ENCODE data around the gene ASB10. TPM values are rescaled to one million over a fixed set of nuclear protein-coding genes. Genes with fewer than 3 reads are reported as not detected.

The ASB10 gene
- total RNA-seq, 4 donors from 2014 or later = not detected

GRCh38 chr7:151232091-151232916 is 45.3 kb upstream of the ASB10 start, which contains the start of gene CHPF2:
CHPF2 (plus strand) TSS chr7:151232483; CDS start chr7:151234012, 1,529 bp downstream.
- DNase-seq (ENCODE audit: low spot score) (peak; percentile 67), ATAC-seq (ENCODE audit: low FRiP score) (peak; percentile 92)
- TF ChIP-seq, protein P1, sequence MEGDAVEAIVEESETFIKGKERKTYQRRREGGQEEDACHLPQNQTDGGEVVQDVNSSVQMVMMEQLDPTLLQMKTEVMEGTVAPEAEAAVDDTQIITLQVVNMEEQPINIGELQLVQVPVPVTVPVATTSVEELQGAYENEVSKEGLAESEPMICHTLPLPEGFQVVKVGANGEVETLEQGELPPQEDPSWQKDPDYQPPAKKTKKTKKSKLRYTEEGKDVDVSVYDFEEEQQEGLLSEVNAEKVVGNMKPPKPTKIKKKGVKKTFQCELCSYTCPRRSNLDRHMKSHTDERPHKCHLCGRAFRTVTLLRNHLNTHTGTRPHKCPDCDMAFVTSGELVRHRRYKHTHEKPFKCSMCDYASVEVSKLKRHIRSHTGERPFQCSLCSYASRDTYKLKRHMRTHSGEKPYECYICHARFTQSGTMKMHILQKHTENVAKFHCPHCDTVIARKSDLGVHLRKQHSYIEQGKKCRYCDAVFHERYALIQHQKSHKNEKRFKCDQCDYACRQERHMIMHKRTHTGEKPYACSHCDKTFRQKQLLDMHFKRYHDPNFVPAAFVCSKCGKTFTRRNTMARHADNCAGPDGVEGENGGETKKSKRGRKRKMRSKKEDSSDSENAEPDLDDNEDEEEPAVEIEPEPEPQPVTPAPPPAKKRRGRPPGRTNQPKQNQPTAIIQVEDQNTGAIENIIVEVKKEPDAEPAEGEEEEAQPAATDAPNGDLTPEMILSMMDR (IDR thresholded peaks at IDR 0.05) = no peak

GRCh38 chr7:151231080-151231479 is 44.0 kb upstream of the ASB10 start:
- TF ChIP-seq, protein P1 (IDR thresholded peaks at IDR 0.05) = no peak
- no peak for ATAC-seq (ENCODE audit: low FRiP score)
- no peak for DNase-seq (ENCODE audit: low spot score)

DNA sequence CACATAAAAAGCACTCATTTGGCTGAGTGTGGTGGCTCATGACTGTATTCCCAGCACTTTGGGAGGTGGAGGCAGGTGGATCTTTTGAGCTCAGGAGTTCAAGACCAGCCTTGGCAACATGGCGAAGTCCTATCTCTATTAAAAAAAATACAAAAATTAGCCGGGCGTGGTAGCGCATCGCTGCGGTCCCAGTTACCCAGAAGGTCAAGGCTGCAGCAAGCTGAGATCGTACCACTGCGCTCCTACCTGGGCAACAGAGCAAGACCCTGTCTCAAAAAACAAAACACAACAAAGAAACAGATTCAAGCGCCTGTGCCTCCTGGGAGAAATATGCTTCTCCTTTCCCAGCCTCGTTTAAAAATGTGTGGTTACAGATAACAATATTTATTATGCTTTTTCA is 42.2 kb upstream of the ASB10 start:
- TF ChIP-seq, protein P1 (IDR thresholded peaks at IDR 0.05) = no peak
- ATAC-seq (ENCODE audit: low FRiP score) = no peak
- no peak for DNase-seq (ENCODE audit: low spot score)

DNA sequence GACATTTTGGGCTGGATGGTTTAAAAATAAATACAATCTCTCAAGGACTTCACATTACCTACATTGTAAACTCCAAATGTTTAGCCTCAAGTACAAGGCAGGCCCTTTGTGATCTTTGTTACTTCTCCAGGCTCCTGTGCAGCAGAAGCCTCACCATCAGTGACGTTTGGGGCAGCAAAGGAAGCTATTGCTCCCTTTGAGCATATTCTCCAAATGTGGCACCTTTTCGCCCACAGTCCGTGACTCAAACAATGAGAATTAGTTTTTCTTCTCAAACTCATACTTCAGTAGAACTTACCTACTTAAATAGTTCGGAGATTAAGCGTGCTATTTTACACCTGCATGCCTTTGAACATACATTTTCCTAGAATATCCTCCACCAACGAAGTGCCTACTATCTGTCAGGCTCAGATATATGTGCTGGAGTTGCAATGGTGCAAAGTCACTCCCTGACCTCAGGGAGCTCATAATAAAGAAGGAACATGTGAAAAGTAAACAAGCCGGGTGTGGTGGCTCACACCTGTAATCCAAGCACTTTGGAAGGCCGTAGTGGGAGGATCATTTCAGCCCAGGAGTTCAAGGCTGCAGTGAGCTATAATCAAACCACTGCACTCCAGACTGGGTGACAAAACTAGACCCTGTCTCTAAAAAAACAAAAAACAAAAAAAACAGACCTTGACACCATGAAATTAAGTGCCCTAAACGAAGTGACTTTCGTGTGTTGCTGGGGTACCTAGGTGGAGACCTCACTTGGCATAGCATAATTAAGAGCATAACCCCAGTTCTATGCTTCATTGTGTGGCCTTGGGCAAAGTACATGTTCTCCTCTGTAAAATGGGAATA is 41.2 kb upstream of the ASB10 start:
- DNase-seq (ENCODE audit: low spot score) (no peak), ATAC-seq (ENCODE audit: low FRiP score) (no peak)
- TF ChIP-seq, protein P1 (IDR thresholded peaks at IDR 0.05) = no peak

DNA sequence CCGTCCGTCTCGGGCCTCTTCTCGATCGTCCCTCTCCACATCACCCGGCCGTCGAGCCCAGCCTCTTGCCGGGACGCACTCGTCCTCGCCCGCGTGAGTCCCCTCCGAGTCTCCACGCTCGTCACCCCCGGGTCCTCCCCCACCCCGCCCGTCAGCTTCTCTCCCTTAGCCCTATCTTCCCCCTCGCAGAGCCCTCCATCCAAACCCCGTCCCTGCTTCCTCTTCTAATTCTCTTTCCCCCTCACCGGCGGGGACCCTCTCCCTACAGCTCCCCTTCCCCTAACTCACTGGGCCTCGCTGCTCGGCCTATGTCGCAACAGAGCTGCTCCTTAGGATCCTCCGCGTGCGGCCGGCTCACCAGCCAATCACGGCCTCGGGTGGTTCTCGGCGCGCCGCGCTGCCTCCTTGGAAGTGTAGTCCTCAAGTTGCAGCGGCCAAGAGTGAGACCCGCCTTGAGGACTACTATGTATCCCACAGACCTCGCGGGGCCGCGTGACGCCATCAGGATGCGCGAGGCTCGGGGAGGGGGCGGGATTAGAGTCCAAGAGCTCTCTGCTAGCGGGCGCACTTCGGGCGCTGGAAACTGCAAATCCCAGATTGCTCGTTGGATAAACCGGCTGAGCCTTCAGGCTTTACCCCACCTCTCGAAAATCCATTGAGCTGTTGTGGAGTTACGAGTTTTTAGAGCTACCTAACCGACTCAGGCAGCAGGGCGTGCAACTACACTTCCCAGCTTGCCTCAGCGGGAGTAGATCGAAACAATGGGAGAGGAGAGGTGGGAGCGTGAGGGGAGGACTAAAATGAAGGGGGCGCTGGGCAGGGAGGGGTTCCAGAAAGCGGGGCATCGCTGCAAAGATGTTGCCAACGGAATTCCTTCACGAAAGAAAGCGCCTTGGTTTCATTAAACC is 40.1 kb upstream of the ASB10 start, which contains the start of gene ABCF2:
Gene ABCF2 (minus strand): TSS at position 331 of the 908 bp plus-strand sequence. CDS start 747 bp downstream, outside the sequence.
- TF ChIP-seq, protein P1 (IDR thresholded peaks at IDR 0.05) = no peak
- ATAC-seq (ENCODE audit: low FRiP score) (peak; percentile 100), DNase-seq (ENCODE audit: low spot score) (peak; percentile 99)

GRCh38 chr7:151226560-151226874 is 39.5 kb upstream of the ASB10 start:
- ATAC-seq (ENCODE audit: low FRiP score) = peak; percentile 3
- TF ChIP-seq, protein P1 (IDR thresholded peaks at IDR 0.05) = no peak

More at GRCh38 chr7:151226560-151226874, 39.5 kb upstream of the ASB10 start:
- no peak for DNase-seq (ENCODE audit: low spot score)

Measured in omental fat pad (tissue), 4 donors.